ENCODE data around the gene CHN2.
"Not testable (repeated sequence)": the region's sequence is repeated elsewhere in the genome, so short reads cannot be mapped to it uniquely, and the experiment has no call there.

CHN2 gene

DNA sequence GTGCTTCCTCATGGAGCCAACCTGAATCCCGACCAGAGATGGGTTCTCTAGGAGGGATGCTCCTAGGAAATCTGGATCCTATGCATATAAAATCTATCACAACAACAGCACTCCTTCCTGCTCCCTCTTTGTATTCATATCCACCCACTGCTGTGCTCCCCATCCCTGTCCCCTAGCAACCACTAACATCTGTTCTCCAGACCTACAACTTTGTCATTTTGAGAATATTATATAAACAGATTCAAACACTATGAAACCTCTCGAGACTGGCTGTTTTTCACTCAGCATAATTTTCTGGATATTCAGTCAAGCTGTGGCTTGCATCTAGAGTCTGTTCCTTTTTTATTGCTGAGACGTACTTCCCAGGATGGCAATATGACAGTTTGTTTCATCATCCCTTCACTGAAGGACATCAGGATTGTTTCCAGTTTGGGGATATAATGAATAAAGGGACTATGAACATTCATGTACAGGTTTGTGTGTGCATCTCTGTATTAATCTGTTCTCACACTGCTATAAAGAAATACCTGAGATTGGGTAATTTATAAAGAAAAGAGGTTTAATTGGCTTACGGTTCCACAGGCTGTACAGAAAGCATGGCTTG lies 333.0 kb downstream of the CHN2 start:
- TF ChIP-seq POLR2AphosphoS5 (IDR thresholded peaks at IDR 0.05; ENCODE audit: low read depth, low read length) = no peak
- no peak for TF ChIP-seq SPI1 (IDR thresholded peaks at IDR 0.05; ENCODE audit: low read depth, low read length)
- TF ChIP-seq TAF1 (IDR thresholded peaks at IDR 0.05; ENCODE audit: low read depth, low read length) = no peak
- TF ChIP-seq PAX5 (IDR thresholded peaks at IDR 0.05; ENCODE audit: insufficient read depth, low read length, severe bottlenecking) = no peak
- TF ChIP-seq POU2F2 (IDR thresholded peaks at IDR 0.05; ENCODE audit: low read depth, low read length) = no peak
- no peak for TF ChIP-seq POLR2A (IDR thresholded peaks at IDR 0.05; ENCODE audit: low read depth, low read length)
- FAIRE-seq (no peak), DNase-seq (ENCODE audit: insufficient read length, low spot score) (no peak)

DNA sequence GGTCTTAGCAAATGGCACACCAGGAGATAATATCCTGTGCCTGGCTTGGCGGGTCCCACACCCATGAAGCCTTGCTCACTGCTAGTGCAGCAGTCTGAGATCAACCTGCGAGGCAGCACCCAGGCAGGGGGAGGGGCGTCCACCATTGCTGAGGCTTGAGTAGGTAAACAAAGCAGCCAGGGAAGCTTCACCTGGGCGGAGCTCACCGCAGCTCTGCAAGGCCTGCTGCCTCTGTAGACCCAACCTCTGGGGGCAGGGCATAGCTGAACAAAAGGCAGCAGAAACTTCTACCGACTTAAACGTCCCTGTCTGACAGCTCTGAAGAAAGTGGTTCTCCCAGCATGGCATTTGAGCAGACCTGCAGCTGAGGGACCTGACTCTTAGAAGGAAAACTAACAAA lies 334.0 kb downstream of the CHN2 start:
- DNase-seq (ENCODE audit: insufficient read length, low spot score); FAIRE-seq: not testable (repeated sequence)
